ENCODE results near the gene GRIP2.

DNA sequence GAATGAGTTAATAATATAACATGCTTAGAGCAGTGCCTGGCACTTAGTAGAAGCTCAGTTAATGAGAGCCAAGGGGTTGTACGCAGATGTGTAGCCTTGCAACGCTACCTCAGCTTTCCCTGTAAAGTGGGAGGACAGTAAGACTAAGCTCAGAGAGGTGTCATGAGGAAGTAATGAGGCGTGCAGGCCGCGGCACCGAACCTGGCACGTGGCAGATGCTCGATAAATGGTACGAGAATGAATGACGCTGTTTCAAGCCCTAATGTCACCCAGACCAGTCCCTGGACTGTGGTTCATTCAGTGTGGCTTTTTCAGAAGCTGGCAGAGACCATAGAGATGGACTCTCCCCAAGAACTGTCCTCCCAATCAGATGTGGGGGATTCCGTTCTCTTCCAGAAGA, 21.2 kb downstream of the GRIP2 start:
- no peak for TF ChIP-seq POLR2A (IDR thresholded peaks at IDR 0.05)
- TF ChIP-seq, protein P1, sequence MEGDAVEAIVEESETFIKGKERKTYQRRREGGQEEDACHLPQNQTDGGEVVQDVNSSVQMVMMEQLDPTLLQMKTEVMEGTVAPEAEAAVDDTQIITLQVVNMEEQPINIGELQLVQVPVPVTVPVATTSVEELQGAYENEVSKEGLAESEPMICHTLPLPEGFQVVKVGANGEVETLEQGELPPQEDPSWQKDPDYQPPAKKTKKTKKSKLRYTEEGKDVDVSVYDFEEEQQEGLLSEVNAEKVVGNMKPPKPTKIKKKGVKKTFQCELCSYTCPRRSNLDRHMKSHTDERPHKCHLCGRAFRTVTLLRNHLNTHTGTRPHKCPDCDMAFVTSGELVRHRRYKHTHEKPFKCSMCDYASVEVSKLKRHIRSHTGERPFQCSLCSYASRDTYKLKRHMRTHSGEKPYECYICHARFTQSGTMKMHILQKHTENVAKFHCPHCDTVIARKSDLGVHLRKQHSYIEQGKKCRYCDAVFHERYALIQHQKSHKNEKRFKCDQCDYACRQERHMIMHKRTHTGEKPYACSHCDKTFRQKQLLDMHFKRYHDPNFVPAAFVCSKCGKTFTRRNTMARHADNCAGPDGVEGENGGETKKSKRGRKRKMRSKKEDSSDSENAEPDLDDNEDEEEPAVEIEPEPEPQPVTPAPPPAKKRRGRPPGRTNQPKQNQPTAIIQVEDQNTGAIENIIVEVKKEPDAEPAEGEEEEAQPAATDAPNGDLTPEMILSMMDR (IDR thresholded peaks at IDR 0.05): no peak
